GM21423 (cell line): ENCODE results near the gene CFAP90.

Source experiments
- ATAC-seq: cut with Tn5 transposase; IDR thresholded peaks from one replicate; pipeline ENCODE4 v1.9.1; 2021; ENCODE audit warnings: mild to moderate bottlenecking, moderate library complexity; ENCODE audit not compliant: unreplicated experiment

CFAP90 gene

DNA sequence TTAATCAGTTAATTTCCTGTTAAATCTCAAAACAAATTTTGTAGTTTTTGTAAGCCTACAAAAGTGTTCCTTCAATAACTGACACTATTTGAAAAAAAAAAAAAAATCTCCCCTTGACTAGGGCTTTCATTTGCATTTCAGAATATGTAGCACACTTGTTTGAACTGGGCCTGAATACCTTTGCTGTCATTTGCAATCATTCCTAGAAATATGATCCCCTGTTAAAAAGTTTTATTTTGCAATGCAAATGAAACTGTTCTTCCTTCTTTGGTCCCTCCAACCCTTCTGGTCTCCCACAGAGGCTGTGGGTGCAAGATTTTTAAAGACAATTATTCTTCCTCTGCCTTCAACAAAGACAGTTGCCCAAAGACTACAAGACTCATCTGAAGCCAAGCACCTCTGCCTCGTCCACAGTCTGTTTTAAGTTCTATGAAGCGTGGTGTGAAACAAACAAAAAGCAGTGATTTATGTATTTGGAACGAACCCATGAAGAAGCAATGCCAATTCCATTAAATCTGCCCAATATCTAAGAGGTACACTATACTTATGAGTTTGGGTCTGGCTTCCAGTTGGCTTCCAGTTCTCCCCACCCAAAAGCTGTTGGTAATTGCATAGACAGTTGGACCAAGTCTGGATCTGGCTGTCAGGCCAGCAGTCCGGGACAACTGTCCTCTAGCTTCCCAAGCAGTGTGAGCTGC, 66.1 kb downstream of the CFAP90 start:
- ATAC-seq = no peak

- ATAC-seq = no peak
These were observed 69.0 kb downstream of the CFAP90 start for GRCh38 chr5:7781899-7782298.
